Erythroblast (primary cell): ENCODE measurements around the gene ASIC5.

Source experiments
- GATA1 ChIP-seq: IDR thresholded peaks from 2 replicates; pipeline ENCODE4 v1.6.1; 2011; ENCODE audit warnings: low read depth, mild to moderate bottlenecking, control low read depth, low read length, moderate library complexity
- POLR2A ChIP-seq: IDR thresholded peaks from 2 replicates; pipeline ENCODE4 v1.6.1; 2011; ENCODE audit warnings: mild to moderate bottlenecking, low read length

DNA sequence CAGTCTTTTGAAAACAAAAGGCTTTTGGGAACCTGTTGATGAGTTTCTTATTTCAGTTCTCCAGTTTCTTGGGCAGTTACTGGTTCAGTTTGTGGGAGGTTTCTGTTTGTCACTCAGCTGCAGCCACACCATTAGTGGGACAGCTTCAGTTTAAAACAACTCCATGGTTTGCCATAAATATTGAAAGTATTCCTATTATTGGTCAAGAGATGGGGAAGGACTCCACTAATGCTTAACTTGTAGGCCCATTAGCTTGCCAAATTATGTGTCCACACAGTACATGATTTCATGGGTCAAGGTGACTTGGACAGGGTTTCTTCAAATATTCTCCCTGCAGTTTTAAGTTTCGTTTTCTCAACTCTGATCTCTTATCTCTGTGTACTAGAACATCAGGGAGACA is 15.5 kb upstream of the ASIC5 start:
- TF ChIP-seq POLR2A (no peak), GATA1 (no peak)
